ENCODE results near the gene ASTN2.

ASTN2 gene

GRCh38 chr9:117145081-117145480, 269.8 kb downstream of the ASTN2 start:
- H4K20me1 ChIP-seq (ENCODE audit: insufficient read depth) = no peaks in the 10 kb centered on the region
- H3K4me1 ChIP-seq (ENCODE audit: low read depth, poor library complexity, severe bottlenecking) = no peaks in the 10 kb centered on the region
- TF ChIP-seq CTCF (conservative IDR thresholded peaks at IDR 0.05; ENCODE audit: low read depth, low read length) = no peak
- H3K36me3 ChIP-seq (ENCODE audit: insufficient read depth) = no peaks in the 10 kb centered on the region
- no peak overlapping the region for H3K27ac ChIP-seq
- H3K27me3 ChIP-seq (ENCODE audit: insufficient read depth, low read depth) = no peaks in the 10 kb centered on the region
- no peaks in the 10 kb centered on the region for H3K79me2 ChIP-seq (ENCODE audit: insufficient read depth, low read depth)
- H3K4me3 ChIP-seq (IDR thresholded peaks at IDR 0.05; ENCODE audit: insufficient read depth, low read depth, low read length) = no peak overlapping the region
- no peak overlapping the region for H3K4me2 ChIP-seq
- H3K9ac ChIP-seq = no peak overlapping the region
- H2AFZ ChIP-seq (ENCODE audit: low read depth) = no peak overlapping the region

- no peak overlapping the region for H3K4me2 ChIP-seq
- no peaks in the 10 kb centered on the region for H3K36me3 ChIP-seq (ENCODE audit: insufficient read depth)
- H3K4me3 ChIP-seq (IDR thresholded peaks at IDR 0.05; ENCODE audit: insufficient read depth, low read depth, low read length) = no peak overlapping the region
- H4K20me1 ChIP-seq (ENCODE audit: insufficient read depth) = no peaks in the 10 kb centered on the region
- no peak overlapping the region for H2AFZ ChIP-seq (ENCODE audit: low read depth)
- TF ChIP-seq CTCF (conservative IDR thresholded peaks at IDR 0.05; ENCODE audit: low read depth, low read length) = no peak
- H3K27ac ChIP-seq = no peak overlapping the region
- no peaks in the 10 kb centered on the region for H3K79me2 ChIP-seq (ENCODE audit: insufficient read depth, low read depth)
- no peaks in the 10 kb centered on the region for H3K27me3 ChIP-seq (ENCODE audit: insufficient read depth, low read depth)
- H3K4me1 ChIP-seq (ENCODE audit: low read depth, poor library complexity, severe bottlenecking) = no peaks in the 10 kb centered on the region
- H3K9ac ChIP-seq = no peak overlapping the region
Measured at GRCh38 chr9:117138231-117138630, 276.6 kb downstream of the ASTN2 start.

GRCh38 chr9:117136461-117136860, 278.4 kb downstream of the ASTN2 start:
- Histone ChIP-seq H3K9ac (no peak overlapping the region), H3K27me3 (ENCODE audit: insufficient read depth, low read depth) (no peaks in the 10 kb centered on the region), H3K36me3 (ENCODE audit: insufficient read depth) (no peaks in the 10 kb centered on the region), H3K79me2 (ENCODE audit: insufficient read depth, low read depth) (no peaks in the 10 kb centered on the region), H3K4me2 (no peak overlapping the region), H3K27ac (no peak overlapping the region), H3K4me1 (ENCODE audit: low read depth, poor library complexity, severe bottlenecking) (no peaks in the 10 kb centered on the region), H3K4me3 (IDR thresholded peaks at IDR 0.05; ENCODE audit: insufficient read depth, low read depth, low read length) (no peak overlapping the region), H2AFZ (ENCODE audit: low read depth) (no peak overlapping the region), H4K20me1 (ENCODE audit: insufficient read depth) (no peaks in the 10 kb centered on the region)
- no peak for TF ChIP-seq CTCF (conservative IDR thresholded peaks at IDR 0.05; ENCODE audit: low read depth, low read length)

- no peak overlapping the region for H3K4me2 ChIP-seq
- no peak overlapping the region for H2AFZ ChIP-seq (ENCODE audit: low read depth)
- no peak overlapping the region for H3K4me3 ChIP-seq (IDR thresholded peaks at IDR 0.05; ENCODE audit: insufficient read depth, low read depth, low read length)
- no peak overlapping the region for H3K9ac ChIP-seq
- no peaks in the 10 kb centered on the region for H3K4me1 ChIP-seq (ENCODE audit: low read depth, poor library complexity, severe bottlenecking)
- H3K27ac ChIP-seq = no peak overlapping the region
- H4K20me1 ChIP-seq (ENCODE audit: insufficient read depth) = no peaks in the 10 kb centered on the region
- H3K27me3 ChIP-seq (ENCODE audit: insufficient read depth, low read depth) = no peaks in the 10 kb centered on the region
- no peak for TF ChIP-seq CTCF (conservative IDR thresholded peaks at IDR 0.05; ENCODE audit: low read depth, low read length)
- no peaks in the 10 kb centered on the region for H3K79me2 ChIP-seq (ENCODE audit: insufficient read depth, low read depth)
- H3K36me3 ChIP-seq (ENCODE audit: insufficient read depth) = no peaks in the 10 kb centered on the region
Measured at GRCh38 chr9:117135501-117136098, 279.3 kb downstream of the ASTN2 start.
